Measurements from ENCODE around the gene CLSTN1.

Gene CLSTN1

GRCh38 chr1:9770298-9770697 lies 53.5 kb downstream of the CLSTN1 start:
- H3K9ac ChIP-seq (ENCODE audit: low read depth, low read length) = no peak overlapping the region
- peaks cover 82% of the 10 kb centered on the region for H3K79me2 ChIP-seq (ENCODE audit: insufficient read depth, low read length)
- H3K9me3 ChIP-seq (ENCODE audit: insufficient read depth, low read length, severe bottlenecking) = no peaks in the 10 kb centered on the region
- H3K4me2 ChIP-seq (ENCODE audit: insufficient read depth, low read length) = no peak overlapping the region
- H3K4me3 ChIP-seq (ENCODE audit: low read depth in 1 of 2, low read length in 2 of 2) = no peak overlapping the region
- no peak overlapping the region for H2AFZ ChIP-seq (ENCODE audit: low read depth, low read length)
- H4K20me1 ChIP-seq (ENCODE audit: insufficient read depth, low read length) = peaks cover 28% of the 10 kb centered on the region
- H3K27ac ChIP-seq (ENCODE audit: low read length) = no peak overlapping the region
- peaks cover 37% of the 10 kb centered on the region for H3K36me3 ChIP-seq (ENCODE audit: insufficient read depth, low read length)
- DNase-seq (no peak), ATAC-seq (ENCODE audit: insufficient read depth, low read depth) (no peak)
- TF ChIP-seq EZH2 (IDR thresholded peaks at IDR 0.05; ENCODE audit: borderline replicate concordance, low read depth, low read length, severe bottlenecking) (no peak), CTCF (IDR thresholded peaks at IDR 0.05; ENCODE audit: borderline replicate concordance, extremely low read depth, low read length, poor library complexity, severe bottlenecking) (no peak)
- H3K27me3 ChIP-seq (ENCODE audit: insufficient read depth, low read length, poor library complexity) = no peaks in the 10 kb centered on the region
- H3K4me1 ChIP-seq (ENCODE audit: insufficient read depth, low read length) = no peaks in the 10 kb centered on the region

- H3K9me3 ChIP-seq (ENCODE audit: insufficient read depth, low read length, severe bottlenecking) = no peaks in the 10 kb centered on the region
- H3K9ac ChIP-seq (ENCODE audit: low read depth, low read length) = no peak overlapping the region
- no peaks in the 10 kb centered on the region for H3K27me3 ChIP-seq (ENCODE audit: insufficient read depth, low read length, poor library complexity)
- peaks cover 40% of the 10 kb centered on the region for H3K36me3 ChIP-seq (ENCODE audit: insufficient read depth, low read length)
- peak overlapping the region; percentile 39; the same call in 1 of the 2 replicates for H3K27ac ChIP-seq (ENCODE audit: low read length)
- no peaks in the 10 kb centered on the region for H3K4me1 ChIP-seq (ENCODE audit: insufficient read depth, low read length)
- H4K20me1 ChIP-seq (ENCODE audit: insufficient read depth, low read length) = peaks cover 22% of the 10 kb centered on the region
- no peak overlapping the region for H3K4me2 ChIP-seq (ENCODE audit: insufficient read depth, low read length)
- no peak overlapping the region for H3K4me3 ChIP-seq (ENCODE audit: low read depth in 1 of 2, low read length in 2 of 2)
- H2AFZ ChIP-seq (ENCODE audit: low read depth, low read length) = no peak overlapping the region
- TF ChIP-seq CTCF (IDR thresholded peaks at IDR 0.05; ENCODE audit: borderline replicate concordance, extremely low read depth, low read length, poor library complexity, severe bottlenecking) (no peak), EZH2 (IDR thresholded peaks at IDR 0.05; ENCODE audit: borderline replicate concordance, low read depth, low read length, severe bottlenecking) (no peak)
- DNase-seq (no peak), ATAC-seq (ENCODE audit: insufficient read depth, low read depth) (no peak)
- peaks cover 82% of the 10 kb centered on the region for H3K79me2 ChIP-seq (ENCODE audit: insufficient read depth, low read length)
Measured at GRCh38 chr1:9768983-9769382, 54.8 kb downstream of the CLSTN1 start.

DNA sequence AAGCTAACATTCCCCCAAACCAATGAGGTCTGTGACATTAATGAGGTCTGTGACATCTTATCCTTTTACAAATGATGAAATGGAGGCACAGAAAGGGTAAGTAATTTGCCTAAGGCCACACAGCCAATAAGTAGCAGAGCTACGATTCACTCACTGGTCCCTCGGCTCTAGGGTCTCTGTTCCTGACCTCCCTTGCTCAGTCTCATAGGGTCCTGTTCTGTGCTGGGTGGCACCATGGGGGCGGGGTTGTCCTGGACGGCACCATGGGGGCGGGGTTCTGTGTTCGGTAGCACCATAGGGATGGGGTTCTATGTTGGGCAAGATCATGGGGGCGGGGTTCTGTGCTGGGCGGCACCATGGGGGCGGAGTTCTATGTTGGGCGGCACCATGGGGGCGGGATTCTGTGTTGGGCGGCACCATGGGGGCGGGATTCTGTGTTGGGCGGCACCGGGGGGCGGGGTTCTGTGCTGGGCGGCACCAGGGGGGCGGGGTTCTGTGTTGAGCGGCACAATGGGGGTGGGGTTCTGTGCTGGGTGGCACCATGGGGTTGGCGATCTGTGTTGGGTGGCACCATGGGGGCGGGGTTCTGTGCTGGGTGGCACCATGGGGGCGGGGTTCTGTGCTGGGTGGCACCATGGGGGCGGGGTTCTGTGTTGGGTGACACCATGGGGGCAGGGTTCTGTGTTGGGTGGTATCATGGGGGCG lies 55.6 kb downstream of the CLSTN1 start:
- no peak overlapping the region for H3K4me2 ChIP-seq (ENCODE audit: insufficient read depth, low read length)
- H3K27me3 ChIP-seq (ENCODE audit: insufficient read depth, low read length, poor library complexity) = no peaks in the 10 kb centered on the region
- no peaks in the 10 kb centered on the region for H3K9me3 ChIP-seq (ENCODE audit: insufficient read depth, low read length, severe bottlenecking)
- no peak overlapping the region for H3K9ac ChIP-seq (ENCODE audit: low read depth, low read length)
- no peak overlapping the region for H2AFZ ChIP-seq (ENCODE audit: low read depth, low read length)
- no peak for TF ChIP-seq EZH2 (IDR thresholded peaks at IDR 0.05; ENCODE audit: borderline replicate concordance, low read depth, low read length, severe bottlenecking)
- no peak for TF ChIP-seq CTCF (IDR thresholded peaks at IDR 0.05; ENCODE audit: borderline replicate concordance, extremely low read depth, low read length, poor library complexity, severe bottlenecking)
- peaks cover 82% of the 10 kb centered on the region for H3K79me2 ChIP-seq (ENCODE audit: insufficient read depth, low read length)
- peaks cover 29% of the 10 kb centered on the region for H4K20me1 ChIP-seq (ENCODE audit: insufficient read depth, low read length)
- H3K4me3 ChIP-seq (ENCODE audit: low read depth in 1 of 2, low read length in 2 of 2) = no peak overlapping the region
- H3K27ac ChIP-seq (ENCODE audit: low read length) = no peak overlapping the region
- DNase-seq = peak; percentile 52
- no peaks in the 10 kb centered on the region for H3K4me1 ChIP-seq (ENCODE audit: insufficient read depth, low read length)
- ATAC-seq (ENCODE audit: insufficient read depth, low read depth) = peak; percentile 72
- peaks cover 41% of the 10 kb centered on the region for H3K36me3 ChIP-seq (ENCODE audit: insufficient read depth, low read length)
